Measurements from ENCODE around the gene TECPR2. TPM values are rescaled to one million over a fixed set of nuclear protein-coding genes. Genes with fewer than 3 reads are reported as not detected.

TECPR2 gene
- total and polyA plus RNA-seq, 2 of the 13 experiments (the other 11 are each of a cell fraction or from before 2014, with no cell fraction given) = 3.5 to 5.7 TPM

GRCh38 chr14:102517392-102518062 is 154.8 kb downstream of the TECPR2 start (continued):
- TF ChIP-seq PAX8 (CRISPR knock-in tag; IDR thresholded peaks at IDR 0.05; ENCODE audit: borderline replicate concordance) (no peak), MTF1 (CRISPR knock-in tag; IDR thresholded peaks at IDR 0.05) (no peak), SMAD1 (CRISPR knock-in tag; IDR thresholded peaks at IDR 0.05; ENCODE audit: borderline replicate concordance, low read depth) (no peak), ZNF501 (CRISPR knock-in tag; IDR thresholded peaks at IDR 0.05) (no peak), PHF8 (CRISPR knock-in tag; IDR thresholded peaks at IDR 0.05) (no peak), SNAI1 (CRISPR knock-in tag; IDR thresholded peaks at IDR 0.05; ENCODE audit: borderline replicate concordance) (no peak), CC2D1A (CRISPR knock-in tag; IDR thresholded peaks at IDR 0.05) (no peak), MIXL1 (CRISPR knock-in tag; IDR thresholded peaks at IDR 0.05) (no peak), ZBTB38 (CRISPR knock-in tag; IDR thresholded peaks at IDR 0.05) (peak; percentile 70; the same call in 1 of the 2 replicates), WIZ (CRISPR knock-in tag; IDR thresholded peaks at IDR 0.05) (no peak), TBL1XR1 (IDR thresholded peaks at IDR 0.05; ENCODE audit: borderline replicate concordance, low read length, partially characterized antibody) (no peak), ZNF737 (CRISPR knock-in tag; IDR thresholded peaks at IDR 0.05; ENCODE audit: borderline replicate concordance) (no peak), KLF13 (CRISPR knock-in tag; IDR thresholded peaks at IDR 0.05) (no peak), SRF (IDR thresholded peaks at IDR 0.05; ENCODE audit: low read depth, low read length) (no peak), ZNF263 (CRISPR knock-in tag; IDR thresholded peaks at IDR 0.05) (no peak), ZNF564 (CRISPR knock-in tag; IDR thresholded peaks at IDR 0.05) (no peak), BHLHE40 (IDR thresholded peaks at IDR 0.05; ENCODE audit: low read length) (no peak), ZMYM3 (CRISPR knock-in tag; IDR thresholded peaks at IDR 0.05) (peak; percentile 76), ZNF382 (CRISPR knock-in tag; IDR thresholded peaks at IDR 0.05; ENCODE audit: borderline replicate concordance) (no peak), ZNF432 (CRISPR knock-in tag; IDR thresholded peaks at IDR 0.05; ENCODE audit: borderline replicate concordance) (no peak), ZNF20 (CRISPR knock-in tag; IDR thresholded peaks at IDR 0.05) (no peak), ZNF124 (CRISPR knock-in tag; IDR thresholded peaks at IDR 0.05) (no peak), FOXO1 (CRISPR knock-in tag; IDR thresholded peaks at IDR 0.05) (no peak), ZNF446 (CRISPR knock-in tag; IDR thresholded peaks at IDR 0.05) (no peak), KLF9 (CRISPR knock-in tag; IDR thresholded peaks at IDR 0.05; ENCODE audit: low read depth) (no peak), ASH2L (IDR thresholded peaks at IDR 0.05; ENCODE audit: insufficient read length, low read depth, low read length) (no peak), ZNF280B (CRISPR knock-in tag; IDR thresholded peaks at IDR 0.05; ENCODE audit: borderline replicate concordance) (0 out of 2 replicates have a peak, but pooled peaks have one; percentile 13), NR2F2 (IDR thresholded peaks at IDR 0.05; ENCODE audit: borderline replicate concordance, low read depth) (no peak), DNMT3B (CRISPR knock-in tag; conservative IDR thresholded peaks at IDR 0.05) (no peak), RARA (CRISPR knock-in tag; IDR thresholded peaks at IDR 0.05) (no peak), ZNF614 (CRISPR knock-in tag; IDR thresholded peaks at IDR 0.05; ENCODE audit: borderline replicate concordance) (no peak)
